Prostate gland (tissue), 2 donors: Measurements from ENCODE around the gene NUP85. TPM values are rescaled to one million over a fixed set of nuclear protein-coding genes. Genes with fewer than 3 reads are reported as not detected.

Source experiments
- DNase-seq: peaks from one replicate; pipeline ENCODE4 v3.0.0-alpha.2; 2019; ENCODE audit warnings: low spot score
- H3K27ac ChIP-seq, 2 donors: fragments of 200-600 bp; sonication (generic); 2 replicates each; pipeline ENCODE4 v1.5.1; 2017 to 2019
- H3K27me3 ChIP-seq: fragments of 200-600 bp; sonication (generic); replicated peaks from 2 replicates; pipeline ENCODE4 v1.5.1; 2019; ENCODE audit not compliant: insufficient read depth
- H3K36me3 ChIP-seq, 2 donors: fragments of 200-600 bp; sonication (generic); 1 replicate in 1 of 2; 2 replicates in 1 of 2; pipeline versions ENCODE4 v1.5.1 to v1.8.1; 2017 to 2019
- H3K4me1 ChIP-seq: fragments of 200-600 bp; sonication (generic); replicated peaks from 2 replicates; pipeline ENCODE4 v1.5.1; 2019
- H3K4me3 ChIP-seq, 2 donors: fragments of 200-600 bp; sonication (generic); 2 replicates each; pipeline ENCODE4 v1.5.1; 2017 to 2019
- H3K9me3 ChIP-seq: fragments of 200-600 bp; sonication (generic); 2 replicates; pipeline ENCODE4 v1.5.1; 2017
- CTCF ChIP-seq, 4 experiments: fragments of 200-600 bp in 2 of 4; fragments of 450-650 bp in 2 of 4; sonication (generic) in 2 of 4; IDR thresholded peaks; 1 replicate in 3 of 4; 2 replicates in 1 of 4; pipeline ENCODE4 v1.5.1; 2016 to 2019; ENCODE audit warnings: antibody characterized with exemption in 4 of 4, mild to moderate bottlenecking in 2 of 4, moderate library complexity in 2 of 4
- POLR2A ChIP-seq: fragments of 450-650 bp; IDR thresholded peaks from one replicate; pipeline ENCODE4 v1.6.1; 2016; ENCODE audit warnings: antibody characterized with exemption, mild to moderate bottlenecking
- POLR2AphosphoS5 ChIP-seq: sonication (generic); formaldehyde crosslinking; IDR thresholded peaks from one replicate; pipeline ENCODE4 v1.6.1; 2017; ENCODE audit warnings: antibody characterized with exemption
- WGBS: methylation state at CpG from one replicate; pipeline ENCODE4 v1.1.5; 2018; 5-methylcytosine and 5-hydroxymethylcytosine counted together
- intact Hi-C: fragments of 100-400 bp; cut with DNase I; formaldehyde crosslinking; loops from one replicate; pipeline ENCODE4 v1.14.2; 2022
- total RNA-seq, 2 donors: library from RNA; depleted of rRNA; stranded (reverse); fragments of >200 nt; gene quantifications; one replicate each; pipeline ENCODE4 v1.1.0, GENCODE V29; 2016

NUP85 gene
- total RNA-seq, 2 donors from 2014 or later: 41.0 to 46.7 TPM

- Histone ChIP-seq H3K4me3 (peak within 1 kb of the TSS; percentile 87 to 89), H3K4me1 (no peaks in the 10 kb centered on the region), H3K36me3 (peaks cover 0 to 4% of the 10 kb centered on the region in 2 donors), H3K9me3 (no peaks in the 10 kb centered on the region), H3K27ac (peak within 1 kb of the TSS; percentile 95 to 99), H3K27me3 (no peaks in the 10 kb centered on the region)
- TF ChIP-seq POLR2A: peak; percentile 84
- peak in 2 of 4 experiments; percentile 39 to 48 for TF ChIP-seq CTCF (IDR thresholded peaks at IDR 0.05)
- peak; percentile 64 for TF ChIP-seq POLR2AphosphoS5
- 1% methylated on average over 48 of the region's 92 CpGs for WGBS
- intact Hi-C loops: no loop called here
- DNase-seq: peak; percentile 92
Observed at GRCh38 chr17:75182569-75183436, 22.7 kb upstream of the NUP85 start, which contains the start of gene SUMO2. SUMO2 (minus strand) TSS chr17:75182959; CDS start chr17:75182834, 125 bp downstream.

- H3K9me3 ChIP-seq: no peaks in the 10 kb centered on the region
Observed at GRCh38 chr17:75183999-75184884, 21.2 kb upstream of the NUP85 start.

GRCh38 chr17:75188614-75189013, 16.9 kb upstream of the NUP85 start:
- Histone ChIP-seq H3K4me3 (no peak overlapping the region), H3K4me1 (no peaks in the 10 kb centered on the region), H3K36me3 (no peaks in the 10 kb centered on the region), H3K9me3 (no peaks in the 10 kb centered on the region), H3K27me3 (no peaks in the 10 kb centered on the region), H3K27ac (no peak overlapping the region)
- WGBS: 89% methylated on average over 6 of the region's 6 CpGs
- no peak for TF ChIP-seq POLR2AphosphoS5
- TF ChIP-seq POLR2A: no peak
- TF ChIP-seq CTCF (IDR thresholded peaks at IDR 0.05): no peak
- intact Hi-C loops: no loop called here
- DNase-seq: no peak

More at GRCh38 chr17:75183999-75184884, 21.2 kb upstream of the NUP85 start:
- no peak for DNase-seq
- no peak overlapping the region for H3K4me3 ChIP-seq
- H3K27ac ChIP-seq: no peak overlapping the region
- no peaks in the 10 kb centered on the region for H3K36me3 ChIP-seq
- no peak for TF ChIP-seq POLR2A
- no peak for TF ChIP-seq POLR2AphosphoS5
- no peak for TF ChIP-seq CTCF (IDR thresholded peaks at IDR 0.05)
- intact Hi-C loops: no loop called here
- no peaks in the 10 kb centered on the region for H3K27me3 ChIP-seq
- no peaks in the 10 kb centered on the region for H3K4me1 ChIP-seq
- 92% methylated on average over 9 of the region's 9 CpGs for WGBS

- Histone ChIP-seq H3K9me3 (no peaks in the 10 kb centered on the region), H3K4me1 (no peaks in the 10 kb centered on the region), H3K27ac (no peak overlapping the region), H3K36me3 (no peaks in the 10 kb centered on the region), H3K27me3 (no peaks in the 10 kb centered on the region), H3K4me3 (no peak overlapping the region)
- no peak for DNase-seq
- intact Hi-C loops: no loop called here
- TF ChIP-seq POLR2A (no peak), POLR2AphosphoS5 (no peak), CTCF (IDR thresholded peaks at IDR 0.05) (no peak)
- 75% methylated on average over 4 of the region's 4 CpGs for WGBS
Observed at GRCh38 chr17:75191584-75191983, 13.9 kb upstream of the NUP85 start.
